Measurements from ENCODE around the gene SPRN.
"Not testable (repeated sequence)": the region's sequence is repeated elsewhere in the genome, so short reads cannot be mapped to it uniquely, and the experiment has no call there.

SPRN gene

DNA sequence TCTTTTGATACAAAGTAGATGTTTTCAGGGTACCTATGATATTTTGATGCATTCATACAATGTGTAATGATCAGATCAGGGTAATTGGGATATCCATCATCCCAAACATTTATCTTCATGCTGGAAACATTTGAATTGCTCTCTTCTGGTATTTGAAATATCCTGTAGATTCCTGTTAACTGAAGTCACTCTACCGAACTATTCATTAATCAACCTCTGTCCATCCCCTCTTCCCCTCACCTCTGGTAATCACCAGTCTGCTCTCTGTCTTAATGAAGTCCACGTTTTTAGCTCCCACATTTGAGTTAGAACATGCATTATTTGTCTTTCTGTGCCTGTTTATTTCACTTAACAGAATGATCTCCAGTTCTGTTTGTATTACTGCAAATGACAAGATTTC lies 19.2 kb downstream of the SPRN start:
- DNase-seq, result no peak

DNA sequence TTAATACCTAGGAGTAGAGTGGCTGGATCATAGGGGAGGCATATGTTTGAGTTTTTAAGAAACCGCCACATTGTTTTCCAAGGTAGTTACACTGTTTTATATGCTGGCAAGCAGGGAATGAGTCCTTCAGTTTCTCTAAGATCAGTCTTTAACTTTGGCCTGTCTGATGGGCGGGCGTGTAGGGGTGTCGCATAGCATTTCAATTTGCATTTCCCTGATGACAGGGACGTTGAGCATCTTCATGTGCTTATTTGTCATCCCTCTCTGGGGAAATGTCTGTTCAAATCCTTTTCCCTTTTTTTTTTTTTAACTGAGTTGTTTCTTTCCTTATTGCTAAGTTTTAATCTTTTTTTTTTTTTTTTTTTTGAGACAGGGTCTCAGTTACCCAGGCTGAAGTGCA lies 20.6 kb downstream of the SPRN start:
- DNase-seq, result no peak

DNA sequence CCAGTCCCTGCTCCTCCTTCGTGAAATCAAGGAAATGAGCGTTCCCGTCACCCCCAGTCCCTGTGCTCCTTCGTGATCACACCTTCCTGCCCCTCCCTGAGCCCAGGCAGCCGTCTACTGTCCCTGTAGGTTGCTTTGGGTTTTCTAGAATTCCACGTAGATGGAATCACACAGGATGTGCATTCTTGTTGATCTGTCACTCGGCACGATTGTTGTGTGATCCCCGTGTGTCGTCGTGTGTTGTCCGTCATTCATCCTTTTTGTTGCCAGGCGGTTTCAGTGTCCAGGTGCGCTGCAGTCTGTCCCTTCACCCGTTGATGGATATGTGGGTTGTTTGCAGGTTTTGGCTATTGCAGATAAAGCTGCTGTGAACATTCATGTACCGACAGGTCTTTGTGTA lies 21.1 kb downstream of the SPRN start:
- DNase-seq, result no peak

DNA sequence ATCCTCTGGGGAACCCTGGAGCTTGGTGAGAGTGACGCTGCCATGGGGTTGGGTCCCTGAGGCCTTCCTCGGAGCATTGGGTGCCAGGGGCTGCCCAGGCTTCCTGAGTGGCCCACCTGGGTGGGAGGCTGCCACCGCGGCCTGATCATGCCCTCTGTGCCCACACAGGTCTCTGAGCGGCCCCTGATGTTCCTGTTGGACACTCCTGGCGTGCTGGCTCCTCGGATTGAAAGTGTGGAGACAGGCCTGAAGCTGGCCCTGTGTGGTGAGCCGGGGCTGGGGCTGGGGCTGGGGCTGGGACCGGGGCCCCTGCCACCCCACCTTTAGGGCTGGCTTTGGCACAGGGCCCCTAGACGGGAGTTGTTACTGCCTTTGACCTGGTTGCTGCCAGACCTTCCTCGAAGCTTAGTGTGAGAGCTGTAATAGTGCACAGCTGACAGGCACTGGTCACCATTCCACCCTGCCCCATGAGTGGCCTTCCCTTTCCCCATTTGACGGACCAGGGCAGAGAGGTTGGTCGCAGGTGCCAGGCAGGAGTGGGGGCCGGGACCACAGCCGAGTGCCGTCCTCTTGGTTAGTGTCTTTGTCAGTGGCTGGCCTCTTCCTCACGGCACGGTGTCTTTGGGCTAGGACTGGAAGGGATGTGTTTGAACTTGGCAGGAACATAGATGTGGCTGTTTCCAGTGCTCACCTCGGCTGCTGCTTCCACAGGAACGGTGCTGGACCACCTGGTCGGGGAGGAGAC lies 22.3 kb downstream of the SPRN start:
- DNase-seq, result no peak

DNA sequence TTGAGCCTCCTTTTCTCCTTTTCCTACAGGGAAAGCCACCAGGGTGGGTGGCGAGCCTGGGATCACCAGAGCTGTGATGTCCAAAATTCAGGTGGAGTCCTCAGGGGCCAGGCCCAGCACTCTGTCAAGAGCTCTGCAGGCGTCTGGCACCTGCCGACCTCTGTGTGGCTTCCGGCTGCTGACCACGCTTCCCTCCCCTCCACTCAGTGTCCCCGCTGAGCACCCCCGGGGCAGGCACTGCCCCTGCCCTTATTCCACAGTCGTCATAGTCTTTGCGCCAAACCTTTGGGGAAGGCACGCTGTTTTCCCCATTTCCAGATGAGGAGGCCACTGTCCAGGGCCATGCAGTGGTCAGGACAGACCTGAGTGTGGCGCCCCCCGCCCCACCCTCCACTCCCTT lies 22.9 kb downstream of the SPRN start:
- no peak for DNase-seq

DNA sequence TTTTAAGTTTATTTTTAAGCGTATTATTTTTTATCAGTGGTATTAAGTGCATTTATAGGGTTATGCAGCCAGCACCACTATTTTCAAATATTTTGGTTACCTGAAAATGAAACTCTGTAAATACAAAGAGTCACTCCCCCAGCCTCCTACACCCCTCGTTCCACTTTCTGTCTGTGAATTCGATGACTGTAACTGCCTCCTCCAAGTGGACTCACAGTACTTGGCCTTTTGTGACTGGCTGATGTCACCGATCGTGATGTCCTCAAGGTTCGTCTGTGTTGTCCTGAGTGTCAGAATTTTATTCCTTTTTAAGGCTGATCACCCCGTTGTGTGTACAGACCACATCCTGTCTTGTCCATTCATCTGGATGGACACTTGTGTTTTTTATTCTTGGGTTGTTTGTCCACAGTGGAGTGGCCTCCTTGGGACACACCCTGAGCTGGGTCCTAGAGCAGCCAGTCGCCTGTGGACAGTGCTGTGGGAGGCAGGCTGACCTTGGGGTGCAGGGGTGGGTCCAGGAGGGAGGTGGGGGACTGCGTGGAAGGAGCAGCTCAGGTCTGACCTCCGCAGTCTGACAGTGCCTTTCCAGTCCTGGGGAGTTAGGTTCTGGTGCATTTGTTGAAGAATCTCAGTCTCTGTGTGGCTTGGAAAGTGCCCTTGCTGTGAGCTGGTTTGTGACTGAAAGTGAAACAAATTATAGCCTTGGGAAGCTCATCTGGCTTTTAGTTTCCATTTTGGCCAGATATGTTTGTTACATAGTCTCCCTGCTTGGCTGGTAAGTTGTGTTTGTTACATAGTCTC lies 23.6 kb downstream of the SPRN start:
- no peak for DNase-seq

DNA sequence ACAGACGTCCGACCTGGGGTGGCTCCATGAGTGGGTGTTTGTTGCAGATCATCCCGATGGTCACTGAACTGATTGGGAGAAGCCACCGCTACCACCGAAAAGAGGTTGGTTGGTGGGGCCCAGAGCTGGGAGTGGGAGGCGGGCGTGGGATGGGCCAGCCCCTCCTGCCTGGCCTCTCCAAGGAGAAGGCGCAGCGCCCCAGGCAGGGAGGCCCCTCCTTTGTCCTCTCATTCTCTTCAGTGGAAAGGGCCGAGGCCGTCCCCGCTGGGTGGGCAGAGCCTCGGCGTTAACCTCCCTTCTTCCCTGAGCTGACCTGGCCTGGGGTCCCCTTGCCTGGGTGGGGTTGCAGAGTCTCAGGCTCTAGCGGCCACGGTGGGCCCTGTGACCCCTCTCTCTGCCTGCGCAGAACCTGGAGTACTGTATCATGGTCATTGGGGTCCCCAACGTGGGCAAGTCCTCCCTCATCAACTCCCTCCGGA lies 25.3 kb downstream of the SPRN start:
- no peak for DNase-seq

DNA sequence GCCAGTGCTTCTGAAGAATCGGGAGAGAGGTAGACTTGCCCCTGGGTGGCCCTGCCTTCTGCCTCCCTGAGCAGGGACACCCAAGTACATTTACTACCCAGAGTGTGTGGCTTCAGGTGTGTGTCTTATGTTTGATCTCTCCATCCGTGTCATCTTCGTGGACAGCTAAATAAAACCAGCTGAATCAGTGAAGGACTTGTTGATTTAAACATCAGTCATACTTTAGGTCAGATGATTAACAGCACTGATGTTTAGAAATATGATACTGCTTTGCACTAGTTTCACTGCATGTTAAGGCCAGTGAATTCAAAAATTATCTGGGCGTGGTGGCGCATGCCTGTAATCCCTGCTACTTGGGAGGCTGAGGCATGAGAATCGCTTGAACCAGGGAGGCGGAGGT lies 26.5 kb downstream of the SPRN start:
- no peak for DNase-seq

DNA sequence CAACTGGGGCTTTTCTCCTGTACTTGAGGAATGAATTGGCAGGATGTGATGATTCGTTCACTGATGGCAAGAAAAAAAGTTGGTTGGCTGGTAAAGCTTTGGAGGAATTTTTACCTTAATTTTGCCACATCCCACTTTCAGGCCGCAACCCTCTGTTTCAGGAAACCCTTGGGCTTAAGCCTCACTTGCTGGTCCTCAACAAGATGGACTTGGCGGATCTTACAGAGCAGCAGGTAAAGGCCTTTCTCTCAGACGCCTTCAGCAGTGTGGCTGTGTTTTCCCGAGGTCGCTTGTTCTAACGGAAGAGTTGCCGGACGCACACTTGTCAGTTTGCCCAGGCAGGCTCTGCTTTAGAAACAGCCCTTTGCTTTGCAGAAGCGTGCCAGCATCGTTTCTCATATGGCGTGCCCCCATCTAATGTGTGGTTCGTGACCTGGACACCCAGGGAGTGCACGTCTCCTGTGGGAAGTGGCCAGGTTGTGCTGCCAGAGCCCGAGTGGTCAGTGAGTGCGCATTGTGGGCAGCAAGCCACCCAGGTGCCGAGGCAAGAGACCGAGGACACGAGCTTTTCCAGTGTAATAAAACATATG lies 28.3 kb downstream of the SPRN start:
- DNase-seq, result no peak

DNA sequence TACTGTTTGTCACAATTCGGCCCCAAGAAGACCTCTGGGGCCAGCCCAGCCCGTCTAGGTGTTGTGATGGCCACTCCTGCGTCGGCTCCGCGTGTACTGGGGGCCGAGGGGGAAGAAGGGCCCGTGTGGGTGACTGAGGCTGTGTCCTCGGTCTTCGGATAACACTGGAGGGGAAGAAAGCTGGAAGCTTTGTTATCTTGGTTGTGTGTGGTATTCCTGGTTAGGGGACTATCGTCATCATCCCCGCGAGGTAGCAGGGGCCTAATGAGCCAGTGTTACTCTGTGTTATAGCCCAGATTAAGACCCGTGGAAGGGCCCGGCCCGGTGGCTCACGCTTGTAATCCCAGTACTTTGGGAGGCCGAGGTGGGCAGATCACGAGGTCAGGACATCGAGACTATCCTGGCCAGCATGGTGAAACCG lies 29.6 kb downstream of the SPRN start:
- no peak for DNase-seq

DNA sequence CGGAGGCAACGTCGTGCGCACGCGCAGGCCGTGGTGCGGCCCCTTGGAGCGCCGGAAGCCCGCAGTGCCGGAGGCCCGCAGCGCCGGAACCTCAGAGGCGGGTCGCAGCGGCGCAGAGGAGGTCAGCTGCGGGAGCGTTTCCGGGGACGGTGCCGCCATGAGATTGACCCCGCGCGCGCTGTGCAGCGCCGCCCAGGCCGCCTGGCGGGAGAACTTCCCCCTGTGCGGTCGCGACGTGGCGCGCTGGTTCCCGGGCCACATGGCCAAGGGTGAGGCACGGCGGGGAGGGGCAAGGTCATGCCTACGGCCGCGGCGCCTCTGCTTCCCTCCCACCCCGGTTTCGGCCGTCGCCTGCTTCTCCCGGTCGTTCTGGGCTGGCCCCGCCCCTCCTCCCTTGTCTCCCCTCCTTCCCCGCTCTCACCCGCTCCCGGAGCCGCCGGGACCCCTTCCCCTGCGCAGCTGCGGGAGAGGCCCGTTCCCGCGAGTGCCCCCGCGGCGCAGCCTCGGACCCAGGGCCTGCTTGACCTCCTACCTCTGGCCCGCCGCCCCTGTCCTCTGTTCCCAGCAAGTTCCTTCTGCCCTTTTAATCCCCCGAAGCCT lies 30.3 kb downstream of the SPRN start, which contains the start of gene MTG1:
Gene MTG1 (plus strand): TSS at position 94 of the 600 bp plus-strand sequence. CDS start 64 bp downstream, at position 158.
- peak; percentile 93 to 94 for DNase-seq

DNA sequence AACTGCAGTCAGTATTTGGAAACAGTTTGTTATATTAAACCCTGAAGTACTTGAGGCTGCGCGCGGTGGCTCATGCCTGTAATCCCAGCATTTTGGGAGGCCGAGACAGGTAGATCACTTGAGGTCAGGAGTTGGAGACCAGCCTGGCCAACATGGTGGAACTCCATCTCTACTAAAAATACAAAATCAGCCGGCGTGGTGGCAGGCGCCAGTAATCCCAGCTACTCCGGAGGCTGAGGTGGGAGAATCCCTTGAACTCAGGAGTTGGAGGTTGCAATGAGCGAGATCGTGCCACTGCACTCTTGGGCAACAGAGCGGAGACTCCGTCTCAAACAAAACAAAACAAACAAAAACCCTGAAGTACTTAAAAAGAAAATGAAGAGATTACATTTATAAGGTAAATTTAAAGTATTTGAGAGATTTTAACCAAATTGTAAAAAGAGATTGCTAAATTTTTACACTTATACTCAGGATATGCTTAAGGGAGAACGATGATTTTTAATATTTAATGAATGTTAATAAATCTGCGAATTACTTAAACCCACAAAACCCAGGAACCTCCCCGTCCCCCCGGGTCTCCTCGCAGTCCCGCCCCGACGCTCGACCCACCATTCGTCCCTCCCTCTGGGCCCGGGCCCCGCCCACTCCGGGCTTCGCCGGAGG lies 30.9 kb downstream of the SPRN start:
- no peak for DNase-seq

DNA sequence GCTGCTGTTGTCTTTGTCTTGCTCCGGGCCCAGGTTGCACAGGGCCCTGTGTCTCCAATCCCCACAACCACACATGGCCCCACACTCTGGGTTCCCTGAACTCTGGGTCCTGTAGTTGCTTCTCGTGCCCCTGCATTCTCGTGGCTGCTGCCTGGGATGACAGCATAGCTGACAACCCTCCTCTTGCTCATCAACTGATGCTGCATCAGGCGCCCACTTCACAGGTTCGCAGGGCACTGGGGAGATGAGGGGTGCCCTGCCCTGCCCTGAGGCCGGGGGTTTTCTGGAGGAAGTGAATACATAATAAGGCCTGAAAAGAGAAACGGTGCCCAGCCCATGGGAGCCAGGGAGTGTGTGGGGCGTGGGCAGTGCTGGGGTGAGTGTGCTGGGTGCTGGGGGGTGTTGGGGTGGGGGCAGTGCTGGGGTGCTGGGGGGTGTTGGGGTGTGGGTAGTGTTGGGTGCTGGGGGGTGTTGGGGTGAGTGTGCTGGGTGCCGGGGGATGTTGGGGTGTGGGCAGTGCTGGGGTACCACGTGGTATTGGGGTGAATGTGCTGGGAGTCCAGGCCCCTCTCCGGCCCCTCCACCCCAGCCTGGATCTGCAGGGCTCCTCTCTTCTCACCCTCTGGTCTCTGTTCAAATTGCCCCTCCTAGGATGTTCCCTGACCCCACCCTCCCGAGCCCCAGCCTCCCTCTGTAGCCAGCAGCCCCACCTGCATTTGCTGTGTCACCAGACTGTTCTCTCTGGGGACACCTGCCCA lies 32.5 kb downstream of the SPRN start:
- DNase-seq, result peak; percentile 18 to 20

DNA sequence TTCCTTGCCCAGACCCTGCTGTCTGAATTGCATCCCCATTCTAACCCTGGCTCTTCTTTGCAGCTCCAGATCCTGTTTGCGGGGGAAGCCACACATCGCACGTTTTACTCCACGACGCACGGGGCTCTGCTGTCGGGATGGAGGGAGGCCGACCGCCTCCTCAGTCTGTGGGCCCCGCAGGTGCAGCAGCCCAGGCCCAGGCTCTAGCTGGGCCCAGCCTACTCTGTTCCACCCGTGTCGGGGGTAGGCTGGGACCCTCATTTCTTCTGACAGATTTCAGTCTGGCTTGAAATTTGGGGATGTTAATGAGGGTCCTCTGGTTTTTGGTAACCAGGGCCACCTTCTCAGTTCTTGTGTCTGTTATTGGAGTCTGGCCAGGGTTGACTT lies 33.2 kb downstream of the SPRN start:
- no peak for DNase-seq

DNA sequence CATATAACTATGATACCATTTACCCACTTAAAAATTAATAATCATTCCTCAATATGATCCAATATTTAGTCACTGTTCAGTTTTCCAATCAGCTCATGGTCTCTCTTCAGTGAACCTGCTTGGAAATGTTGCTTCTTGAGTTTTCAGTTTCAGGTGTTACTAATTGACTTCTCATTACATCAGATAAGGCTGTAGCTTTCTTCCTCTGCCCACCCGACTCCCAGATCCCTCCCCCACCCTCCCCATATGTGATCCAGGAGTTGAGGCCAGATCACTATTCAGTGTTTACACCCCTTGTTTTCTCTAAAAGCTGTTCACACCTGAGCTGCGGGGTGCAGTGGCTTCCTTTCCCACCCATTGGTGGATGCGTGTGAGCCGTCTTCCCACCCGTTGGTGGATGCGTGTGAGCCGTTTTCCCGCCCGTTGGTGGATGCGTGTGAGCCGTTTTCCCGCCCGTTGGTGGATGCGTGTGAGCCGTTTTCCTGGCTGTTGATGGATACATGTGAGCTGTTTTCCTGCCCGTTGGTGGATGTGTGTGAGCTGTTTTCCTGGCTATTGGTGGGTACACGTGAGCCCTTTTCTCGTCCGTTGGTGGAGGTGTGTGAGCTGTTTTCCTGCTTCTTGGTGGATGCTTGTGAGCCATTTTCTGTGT lies 33.7 kb downstream of the SPRN start:
- no peak for DNase-seq

DNA sequence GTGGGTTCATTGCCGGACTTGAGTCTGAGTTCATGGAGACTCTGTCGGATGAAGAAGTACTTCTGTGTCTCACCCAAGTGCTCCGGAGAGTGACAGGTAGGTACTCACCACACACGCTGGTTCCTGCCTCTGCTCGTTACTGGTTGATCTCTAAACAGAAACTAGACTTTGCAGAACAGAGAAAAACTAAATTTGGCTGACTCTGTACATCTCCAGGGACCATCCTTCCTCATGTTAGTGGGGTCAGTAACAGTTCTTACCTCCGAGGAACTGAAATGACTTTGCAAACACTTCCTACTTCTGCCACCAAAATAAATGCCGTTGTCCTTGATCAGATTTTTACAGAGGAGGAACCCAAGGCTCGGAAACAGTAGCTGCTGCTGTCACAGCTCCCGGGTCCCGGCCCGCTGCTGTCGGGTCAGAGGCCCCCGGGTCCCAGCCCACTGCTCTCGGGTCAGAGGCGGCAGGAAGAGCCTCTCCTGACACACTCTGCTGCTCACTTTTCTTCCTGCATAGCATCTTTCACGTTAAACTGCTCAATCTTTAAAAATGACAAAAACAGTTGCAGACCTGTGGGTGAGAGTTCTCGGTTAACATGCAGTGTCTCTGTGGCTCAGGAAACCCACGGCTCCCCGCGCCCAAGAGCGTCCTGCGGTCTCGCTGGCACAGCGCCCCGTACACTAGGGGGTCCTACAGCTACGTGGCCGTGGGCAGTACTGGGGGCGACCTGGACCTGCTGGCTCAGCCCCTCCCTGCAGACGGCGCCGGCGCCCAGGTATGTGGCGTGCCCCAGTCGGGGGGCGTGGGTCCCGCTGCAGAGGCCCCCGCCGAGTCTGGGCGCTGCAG lies 35.2 kb downstream of the SPRN start:
- DNase-seq, result peak; percentile 47 to 70

DNA sequence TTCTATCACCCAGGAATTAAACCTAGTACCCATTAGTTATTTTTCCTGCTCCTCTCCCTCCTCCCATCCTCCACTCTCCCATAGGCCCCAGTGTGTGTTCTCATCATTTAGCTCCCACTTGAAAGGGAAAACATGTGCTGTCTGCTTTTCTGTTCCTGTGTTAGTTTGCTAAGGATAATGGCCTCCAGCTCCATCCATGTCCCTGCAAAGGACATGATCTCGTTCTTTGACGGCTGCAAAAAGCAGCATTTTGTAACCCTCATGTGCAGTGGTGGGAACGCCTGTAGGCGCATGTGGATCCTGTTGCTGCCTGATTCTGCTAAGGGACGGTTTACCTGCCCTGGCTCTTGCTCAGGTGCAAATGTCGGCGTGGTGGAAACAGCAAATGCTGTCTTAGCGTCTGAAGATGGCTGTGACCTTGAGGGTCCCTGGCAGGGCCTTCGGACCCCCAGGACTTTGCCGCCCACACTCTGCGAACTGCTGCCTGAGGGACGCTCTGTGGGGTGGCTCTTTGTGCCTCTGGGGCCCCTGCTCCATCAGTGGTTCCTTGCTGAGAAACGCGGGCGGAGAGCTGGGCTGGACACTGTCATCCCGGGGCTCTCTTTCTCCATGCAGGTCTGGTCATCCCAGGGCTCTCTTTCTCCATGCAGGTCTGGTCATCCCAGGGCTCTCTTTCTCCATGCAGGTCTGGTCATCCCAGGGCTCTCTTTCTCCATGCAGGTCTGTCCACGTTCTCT lies 36.0 kb downstream of the SPRN start:
- no peak for DNase-seq

DNA sequence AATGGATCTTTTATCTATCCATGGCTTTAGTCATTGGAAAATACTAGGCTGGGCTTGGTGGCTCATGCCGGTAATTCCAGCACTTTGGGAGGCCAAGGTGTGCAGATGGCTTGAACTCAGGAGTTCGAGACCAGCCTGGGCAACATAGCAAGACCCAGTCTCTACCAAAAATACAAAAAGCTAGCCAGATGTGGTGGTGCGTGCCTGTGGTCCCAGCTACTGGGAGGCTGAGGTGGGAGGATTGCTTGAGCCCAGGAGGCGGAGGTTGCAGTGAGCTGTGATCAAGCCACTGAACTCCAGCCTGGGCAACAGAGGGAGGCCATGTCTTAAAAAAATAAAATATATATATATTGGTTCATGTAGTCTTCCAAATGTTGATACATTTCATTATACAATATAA lies 37.5 kb downstream of the SPRN start:
- not testable (repeated sequence) for DNase-seq

DNA sequence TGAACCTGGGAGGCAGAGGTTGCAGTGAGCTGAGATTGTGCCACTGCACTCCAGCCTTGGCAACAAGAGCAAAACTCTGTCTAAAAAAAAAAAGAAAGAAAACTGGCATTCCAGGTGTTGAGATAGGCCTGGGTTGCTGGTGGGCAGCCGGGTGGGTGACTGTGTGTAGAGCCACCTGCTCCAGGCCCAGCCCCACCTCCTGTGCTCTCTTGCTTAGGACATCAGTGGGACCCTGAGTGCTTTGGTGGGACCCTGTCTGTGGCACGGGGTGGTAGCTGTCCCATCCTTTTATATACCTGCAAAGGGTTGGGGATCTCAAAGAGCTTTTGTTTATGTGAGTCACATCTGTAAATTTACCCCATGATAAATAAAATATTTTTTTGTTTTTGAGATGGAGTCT lies 39.2 kb downstream of the SPRN start:
- DNase-seq, result no peak

DNA sequence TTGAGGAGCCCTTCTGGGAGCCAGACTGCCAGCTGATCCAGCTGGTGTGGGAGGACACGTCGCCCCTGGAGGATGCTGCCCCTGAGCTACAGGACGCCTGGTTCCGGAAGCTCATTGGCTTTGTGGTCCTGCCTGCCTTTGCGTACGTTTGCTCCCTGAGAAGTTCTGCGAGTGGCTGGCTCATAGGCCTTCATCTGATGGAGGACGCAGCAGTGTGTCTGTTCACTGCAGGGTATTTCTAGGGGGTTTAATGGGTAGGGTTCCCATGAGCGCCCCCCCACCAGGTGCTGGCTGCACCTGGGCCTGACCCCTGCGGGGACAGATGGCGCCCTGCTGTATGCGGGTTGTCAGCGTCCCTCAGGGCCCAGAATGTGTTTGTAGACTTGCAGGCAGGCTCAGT lies 40.4 kb downstream of the SPRN start:
- DNase-seq, result no peak

Data from CD4-positive, alpha-beta T cell treated with Interleukin-1 beta for 1 hour (primary cell).